Skin of body (tissue), 2 donors: ENCODE results near the gene RSPH4A. TPM values are rescaled to one million over a fixed set of nuclear protein-coding genes. Genes with fewer than 3 reads are reported as not detected.
A peak's percentile ranks its signal among the peaks of the same experiment; 100 is the strongest.
"Not testable (repeated sequence)": the region's sequence is repeated elsewhere in the genome, so short reads cannot be mapped to it uniquely, and the experiment has no call there.

Source experiments
- DNase-seq: peaks from one replicate; lab custom pipeline; 2025; lab: John Stamatoyannopoulos, UW
- total RNA-seq: library from RNA; depleted of rRNA; stranded (reverse); fragments of >200 nt; gene quantifications from one replicate; pipeline ENCODE4 v1.2.3, GENCODE V29; 2014

Gene RSPH4A
- 0.49 TPM for total RNA-seq

DNA sequence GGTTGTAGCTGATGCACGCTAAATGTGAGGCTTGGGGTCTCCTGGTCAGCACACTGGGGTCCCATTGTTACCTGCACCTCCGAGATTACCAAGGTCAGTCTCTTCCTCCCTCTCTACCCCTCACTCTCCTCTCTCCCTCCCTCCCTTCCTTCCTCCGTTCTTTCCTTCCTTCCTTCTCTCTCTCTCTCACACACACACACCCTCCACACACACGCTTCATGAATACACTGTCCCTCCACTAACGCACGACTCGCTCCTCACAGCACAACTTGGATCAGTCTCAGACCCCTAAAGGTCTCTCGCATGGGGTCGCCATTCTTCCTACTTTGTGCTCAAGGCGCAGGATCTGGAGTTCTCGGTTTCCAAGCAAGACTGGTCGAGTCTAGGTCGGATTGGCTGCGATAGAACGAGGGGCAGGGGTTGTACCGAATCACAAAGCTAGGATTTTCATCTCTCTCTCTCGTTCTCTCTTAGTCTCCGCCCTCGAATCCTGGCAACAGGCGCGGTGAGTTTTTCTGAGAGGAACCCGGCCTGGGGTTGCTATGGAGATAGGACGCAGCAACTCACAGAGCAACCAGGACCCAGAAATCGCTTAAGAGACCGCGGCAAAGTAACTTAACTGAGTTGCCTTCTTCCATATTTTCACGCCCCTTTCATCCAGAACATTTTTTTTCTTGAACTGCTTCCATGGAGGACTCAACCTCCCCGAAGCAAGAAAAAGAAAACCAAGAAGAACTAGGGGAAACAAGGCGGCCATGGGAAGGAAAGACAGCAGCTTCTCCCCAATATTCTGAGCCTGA lies at the start of gene RSPH4A:
TSS of gene RSPH4A (plus strand) at position 543 of the 800 bp plus-strand sequence. CDS start at position 688, 145 bp downstream.
- peak; percentile 97 for DNase-seq

DNA sequence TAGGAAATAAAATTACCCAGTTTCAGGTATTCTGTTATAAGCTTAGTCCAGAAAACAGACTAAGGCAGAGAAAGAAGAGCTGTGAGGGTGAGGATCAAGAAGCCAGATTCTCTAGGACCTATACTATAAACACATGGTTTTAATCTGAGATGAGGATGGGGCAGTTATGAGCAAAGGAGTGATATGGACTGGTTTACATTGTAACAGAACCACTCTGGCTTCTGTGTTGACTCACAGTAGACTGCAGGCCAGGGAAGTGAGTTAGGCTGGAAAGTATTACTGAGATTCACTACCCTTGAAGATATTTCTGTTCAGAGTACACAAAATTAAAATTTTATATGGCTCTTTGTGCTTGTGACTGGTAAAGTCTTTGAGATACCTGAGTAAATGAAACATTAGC lies 48.2 kb upstream of the RSPH4A start:
- DNase-seq = no peak

DNA sequence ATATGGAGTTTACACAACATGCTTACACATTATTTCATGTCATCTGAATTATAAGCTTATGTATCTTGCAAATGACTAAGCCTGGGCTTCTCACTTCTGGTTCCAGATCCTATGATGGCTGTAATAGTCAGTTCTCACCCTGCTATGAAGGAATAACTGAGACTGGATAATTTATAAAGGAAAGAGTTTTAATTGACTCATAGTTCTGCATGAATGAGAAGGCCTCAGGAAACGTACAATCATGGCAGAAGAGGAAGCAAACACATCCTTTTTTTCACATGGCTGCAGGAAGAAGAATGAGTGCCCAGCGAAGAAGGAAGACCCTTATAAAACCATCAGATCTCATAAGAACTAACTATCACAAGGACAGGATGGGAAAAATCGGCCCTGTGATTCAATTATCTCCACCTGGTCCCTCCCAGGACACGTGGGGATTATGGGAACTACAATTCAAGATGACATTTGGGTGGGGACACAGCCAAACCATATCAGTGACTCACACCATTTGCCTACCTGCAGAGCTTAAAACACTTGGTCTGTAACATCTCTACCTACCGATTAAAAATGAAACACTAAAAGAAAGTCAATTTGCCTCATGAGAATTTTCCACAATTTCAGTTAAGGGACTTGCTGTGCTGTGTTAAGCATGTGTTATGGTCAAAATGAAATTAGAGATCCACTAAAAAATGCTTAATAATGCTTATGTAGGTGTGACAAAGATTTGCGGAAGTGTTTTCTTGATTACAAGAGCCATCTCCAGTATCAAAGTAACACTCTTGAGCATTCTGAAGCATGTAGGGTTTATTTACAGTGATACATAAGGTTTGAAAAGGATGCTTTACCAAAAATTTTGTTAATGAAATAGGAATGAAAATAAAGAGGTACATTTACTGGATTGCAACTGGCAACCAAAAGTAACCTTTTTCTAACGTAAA lies 47.2 kb upstream of the RSPH4A start:
- no peak for DNase-seq

DNA sequence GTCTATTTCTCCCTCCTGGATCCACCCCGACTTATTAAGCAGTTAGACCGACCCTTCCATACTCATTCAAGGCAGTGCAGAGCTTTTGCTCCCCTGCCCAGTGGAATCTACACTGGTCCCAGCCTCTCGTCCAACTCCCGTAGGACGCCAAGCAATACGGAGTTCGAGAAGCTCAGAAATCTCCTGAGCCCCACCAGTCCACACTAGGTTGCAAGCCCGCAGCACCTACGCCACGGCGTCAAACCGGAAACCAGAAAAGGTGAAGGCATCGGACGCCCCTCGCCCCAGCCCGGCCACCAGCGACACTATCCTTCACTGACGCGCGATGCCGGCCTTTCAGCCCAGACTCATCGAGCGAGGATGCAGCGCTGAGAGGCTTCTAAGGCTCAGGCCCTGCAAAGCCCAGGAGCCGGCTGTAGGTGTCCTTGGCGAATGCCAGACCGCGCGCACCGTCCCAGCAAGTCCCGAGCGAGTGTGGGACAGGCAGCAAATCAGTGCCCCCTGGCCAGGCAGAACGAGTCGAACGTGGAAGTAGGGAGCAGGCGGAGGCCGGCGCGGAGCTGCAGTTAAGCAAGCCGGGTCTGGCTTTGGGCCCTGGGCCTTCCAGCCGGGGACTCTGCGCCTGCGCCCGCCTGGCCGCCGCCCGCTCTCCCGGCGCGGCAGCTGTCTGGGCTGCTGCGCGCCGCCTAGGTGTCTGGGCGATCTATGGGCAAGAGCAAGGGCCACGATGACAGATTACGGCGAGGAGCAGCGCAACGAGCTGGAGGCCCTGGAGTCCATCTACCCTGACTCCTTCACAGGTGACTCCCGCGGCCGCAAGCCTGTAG lies 45.2 kb upstream of the RSPH4A start, which contains the start of gene RWDD1:
TSS of gene RWDD1 (plus strand) at position 649 of the 827 bp plus-strand sequence. CDS start at position 728, 79 bp downstream.
- DNase-seq = peak; percentile 98

DNA sequence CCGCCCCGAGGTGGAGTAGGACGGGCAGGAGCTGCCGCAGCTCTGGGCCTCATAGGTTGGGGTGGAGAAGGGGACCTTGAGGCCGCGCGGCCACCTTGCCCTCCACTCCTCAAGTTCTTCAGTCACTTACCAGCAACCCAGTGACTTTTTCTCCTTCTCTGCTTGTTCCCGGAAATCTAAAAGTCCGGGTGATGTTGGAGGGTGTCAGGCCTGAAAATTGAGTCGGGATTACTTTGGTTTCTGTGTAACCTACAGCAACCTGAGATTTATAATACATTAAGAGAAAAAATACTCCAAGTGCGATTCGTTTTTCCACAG lies 44.6 kb upstream of the RSPH4A start:
- peak; percentile 54 for DNase-seq

DNA sequence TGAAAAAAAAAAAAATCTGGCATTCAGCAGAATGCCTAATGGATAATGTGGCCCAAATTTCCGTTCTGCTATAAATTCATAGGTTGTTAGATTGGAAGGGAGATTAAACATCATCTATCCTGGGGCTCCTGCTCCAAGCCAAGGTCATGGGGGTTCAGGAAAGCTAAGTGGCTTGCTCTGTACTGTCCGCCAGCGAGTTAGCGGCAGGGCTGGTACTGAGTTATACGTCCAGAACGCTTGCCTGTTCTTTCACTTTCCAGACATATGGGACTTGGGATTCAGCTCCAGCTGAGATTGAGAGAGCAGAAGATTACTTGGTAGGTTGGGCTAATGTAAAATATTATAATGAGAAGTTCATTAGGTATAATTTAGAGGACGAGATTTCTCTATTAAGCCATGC lies 44.1 kb upstream of the RSPH4A start:
- DNase-seq = no peak

DNA sequence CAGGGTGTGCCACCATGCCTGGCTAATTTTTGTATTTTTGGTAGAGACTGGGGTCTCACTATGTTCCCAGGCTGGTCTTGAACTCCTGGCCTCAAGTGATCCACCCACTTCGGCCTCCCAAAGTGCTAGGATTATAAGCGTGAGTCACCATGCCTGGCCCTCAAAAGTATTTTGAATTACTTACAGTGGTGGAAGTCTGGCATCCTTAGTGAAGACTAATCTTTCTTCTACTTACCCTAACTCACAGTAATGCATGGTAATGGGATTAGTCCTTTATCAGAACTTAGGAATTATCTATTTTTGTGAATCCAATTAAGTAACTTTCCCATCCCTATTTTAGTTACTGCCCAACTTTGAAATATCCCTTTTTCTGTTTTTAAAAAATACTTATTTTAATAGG lies 41.1 kb upstream of the RSPH4A start:
- no peak for DNase-seq

DNA sequence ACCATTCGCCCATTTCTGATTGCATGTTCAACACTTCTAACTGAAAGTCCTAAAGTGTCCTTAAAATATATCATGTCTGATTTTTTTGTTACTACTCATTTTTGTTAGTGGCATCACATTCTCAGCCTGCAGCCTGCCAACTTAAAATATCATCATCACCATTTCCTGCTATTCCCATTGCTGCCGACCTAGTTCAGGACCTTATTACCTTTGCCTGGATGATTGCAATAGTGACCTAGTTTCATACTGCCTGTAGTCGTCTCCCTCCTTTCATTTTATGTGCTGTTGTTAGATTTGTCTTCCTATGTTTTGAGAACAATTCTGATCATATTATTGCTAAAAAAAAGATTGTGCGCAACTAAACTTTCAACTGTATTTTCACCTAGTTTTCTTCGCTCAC lies 38.8 kb upstream of the RSPH4A start:
- DNase-seq = no peak

DNA sequence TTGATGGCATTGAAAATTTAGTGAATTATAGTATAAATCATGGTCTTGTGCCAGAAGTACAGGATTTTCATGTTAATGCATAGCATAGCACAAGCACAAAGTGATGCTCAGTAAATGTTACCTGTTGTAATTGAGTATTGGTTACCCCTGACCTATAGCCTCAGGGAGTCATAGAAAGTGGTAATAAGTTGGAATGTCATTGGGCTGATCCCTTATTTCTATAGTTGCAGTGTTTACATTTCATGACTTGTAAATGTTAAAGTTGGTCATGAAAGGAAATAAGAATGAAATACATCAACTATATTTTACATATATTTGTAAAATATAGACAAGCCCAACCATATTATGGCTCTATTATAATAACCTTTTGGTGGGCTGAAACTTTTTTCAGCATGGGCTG lies 37.9 kb upstream of the RSPH4A start:
- DNase-seq = no peak

DNA sequence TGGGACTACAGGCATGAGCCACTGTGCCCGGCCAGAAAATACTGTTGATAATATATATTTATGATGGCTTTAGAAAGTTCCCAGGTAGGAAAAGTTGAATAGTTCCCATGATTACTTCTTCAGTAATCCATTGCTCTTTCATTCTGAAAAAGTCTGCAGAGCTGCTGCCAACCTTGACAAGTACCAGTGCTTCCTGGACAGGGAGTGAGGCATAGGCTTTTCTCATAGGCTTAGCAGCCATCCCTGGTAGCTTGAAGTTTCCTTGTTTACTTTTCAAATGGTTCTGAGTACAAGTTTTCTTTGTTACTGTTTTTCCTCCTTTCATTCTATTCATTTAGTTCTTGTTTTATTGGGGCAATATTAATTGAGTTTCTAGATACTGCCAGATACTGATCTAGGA lies 37.1 kb upstream of the RSPH4A start:
- DNase-seq = no peak

DNA sequence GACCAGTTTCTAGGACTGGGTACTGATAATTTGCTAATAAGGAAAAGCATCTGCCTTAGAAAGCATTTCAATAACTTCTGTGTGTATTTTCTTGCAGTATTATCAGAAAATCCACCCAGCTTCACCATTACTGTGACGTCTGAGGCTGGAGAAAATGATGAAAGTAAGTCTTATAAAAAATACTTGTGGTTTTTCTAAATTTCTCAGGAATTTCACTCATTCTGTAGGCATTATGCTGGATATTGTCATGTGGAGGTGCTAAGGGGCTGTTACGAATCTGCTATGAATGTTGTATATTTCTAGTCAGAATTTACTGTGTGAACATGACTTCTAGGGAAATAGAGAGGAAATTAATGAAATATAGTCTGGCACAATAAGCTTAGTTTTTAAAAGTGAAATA lies 36.1 kb upstream of the RSPH4A start:
- no peak for DNase-seq

DNA sequence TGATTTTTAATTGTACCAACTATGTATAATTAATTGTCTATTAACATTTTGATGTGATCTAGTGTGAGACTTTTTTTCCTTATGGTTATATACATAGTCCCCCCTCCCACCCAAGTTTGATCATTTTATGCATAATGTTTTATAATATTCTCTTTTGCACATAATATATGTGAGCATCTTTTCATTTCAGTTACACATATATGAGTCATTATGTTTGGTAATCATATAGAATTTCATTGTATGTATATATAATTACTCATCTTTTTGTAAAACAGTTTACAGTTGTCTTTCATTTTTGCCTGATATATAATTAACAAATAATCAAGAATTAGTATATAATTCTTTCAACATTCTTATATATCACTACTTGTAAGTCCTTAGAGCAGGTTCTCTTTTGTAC lies 30.0 kb upstream of the RSPH4A start:
- DNase-seq = no peak

DNA sequence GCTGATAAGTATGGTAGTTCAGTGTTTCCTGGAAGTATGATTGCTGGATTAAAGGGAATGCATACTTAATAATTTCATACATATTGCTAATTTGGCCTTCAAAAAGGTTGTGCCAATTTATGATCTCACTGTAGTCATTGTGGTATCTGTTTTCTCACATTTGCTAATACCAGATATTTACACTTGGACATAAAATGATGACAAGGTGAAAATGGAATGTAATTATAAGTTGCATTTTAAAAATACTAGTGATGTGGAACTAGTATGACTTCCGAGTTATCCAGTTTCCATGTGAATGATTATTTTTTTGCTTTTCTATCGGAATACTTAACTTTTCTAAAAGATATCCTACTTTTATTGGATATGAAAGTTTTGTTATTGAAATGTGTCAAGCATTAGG lies 29.5 kb upstream of the RSPH4A start:
- DNase-seq = no peak

DNA sequence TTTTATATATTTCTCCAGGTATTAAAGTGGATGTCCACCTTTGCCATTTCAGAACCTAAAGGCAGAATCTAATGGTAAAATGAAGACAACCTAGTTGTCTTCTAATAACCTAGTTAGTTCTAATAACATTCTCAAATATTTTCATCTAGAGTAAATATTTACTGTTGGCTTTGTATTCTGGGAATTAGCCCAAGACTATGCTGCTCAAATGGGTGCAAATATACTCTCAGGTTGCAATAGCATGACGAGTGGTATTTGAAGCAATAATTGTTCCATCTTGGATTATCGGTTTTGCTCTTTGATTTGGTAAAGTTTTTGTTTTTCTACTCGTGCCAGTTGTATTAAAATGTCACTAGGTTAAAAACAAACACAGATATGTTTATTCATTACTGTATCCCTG lies 21.0 kb upstream of the RSPH4A start:
- DNase-seq = no peak

DNA sequence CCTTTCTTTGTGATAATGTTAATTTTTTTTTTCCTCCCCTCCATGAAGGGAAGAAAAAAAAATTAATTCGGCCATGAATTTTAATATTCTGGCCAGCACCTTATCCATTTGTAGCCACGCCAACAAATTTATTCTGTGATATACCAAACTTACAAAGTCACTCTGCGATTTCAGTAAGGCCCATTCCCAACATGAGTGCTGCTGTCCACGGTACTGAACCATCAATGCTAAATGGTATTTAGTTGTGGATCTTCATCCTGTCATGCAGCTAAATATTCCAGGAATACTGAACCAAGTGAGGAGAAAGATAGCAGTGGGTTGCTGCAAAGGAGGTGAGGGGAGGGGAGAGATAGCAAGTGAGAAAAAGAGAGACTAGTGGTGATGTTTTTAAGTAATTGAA lies 19.5 kb upstream of the RSPH4A start:
- DNase-seq = no peak

DNA sequence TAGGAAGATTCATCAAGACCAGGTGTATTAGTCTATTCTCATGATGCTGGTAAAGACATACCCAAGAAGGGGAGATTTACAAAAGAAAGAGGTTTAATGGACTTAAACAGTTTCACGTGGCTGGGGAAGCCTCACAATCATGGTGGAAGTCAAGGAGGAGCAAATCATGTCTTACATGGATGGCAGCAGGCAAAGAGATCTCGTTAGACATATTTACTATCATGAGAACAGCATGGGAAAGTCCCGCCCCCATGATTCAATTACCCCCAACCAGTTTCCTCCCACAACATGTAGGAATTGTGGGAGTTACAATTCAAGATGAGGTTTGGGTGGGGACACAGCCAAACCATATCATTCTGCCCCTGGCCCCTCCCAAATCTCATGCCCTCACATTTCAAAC lies 12.4 kb upstream of the RSPH4A start:
- not testable (repeated sequence) for DNase-seq

DNA sequence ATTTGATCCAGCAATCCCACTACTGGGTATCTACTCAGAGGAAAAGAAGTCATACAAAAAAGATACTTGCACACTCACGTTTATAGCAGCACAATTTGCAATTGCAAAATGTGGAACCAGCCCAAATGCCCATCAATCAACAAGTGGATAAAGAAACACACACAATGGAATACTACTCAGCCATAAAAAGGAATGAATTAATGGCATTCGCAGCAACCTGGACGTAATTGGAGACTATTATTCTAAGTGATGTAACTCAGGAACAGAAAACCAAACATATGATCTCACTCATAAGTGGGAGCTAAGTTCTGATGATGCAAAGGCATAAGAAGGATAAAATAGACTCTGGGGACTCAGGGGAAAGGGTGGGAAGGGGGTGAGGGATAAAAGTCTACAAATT lies 11.4 kb upstream of the RSPH4A start:
- DNase-seq = not testable (repeated sequence)

DNA sequence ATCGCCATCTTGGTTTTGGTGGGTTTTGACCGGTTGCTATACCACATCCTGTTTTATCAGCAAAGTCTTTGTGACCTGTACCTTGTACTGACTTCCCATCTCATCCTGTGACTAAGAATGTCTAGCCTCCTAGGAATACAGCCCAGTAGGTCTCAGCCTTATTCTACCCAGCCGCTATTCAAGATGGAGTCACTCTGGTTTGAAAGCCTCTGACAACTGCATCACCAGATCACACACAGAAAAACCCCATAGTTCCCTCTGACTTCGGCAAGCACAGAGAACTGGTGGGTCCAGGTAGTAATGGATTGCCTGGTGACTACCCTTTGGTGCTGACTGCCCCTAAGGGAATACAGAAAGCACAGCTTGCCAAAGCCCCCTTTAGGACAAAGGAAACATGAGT lies 10.3 kb upstream of the RSPH4A start:
- DNase-seq = no peak

DNA sequence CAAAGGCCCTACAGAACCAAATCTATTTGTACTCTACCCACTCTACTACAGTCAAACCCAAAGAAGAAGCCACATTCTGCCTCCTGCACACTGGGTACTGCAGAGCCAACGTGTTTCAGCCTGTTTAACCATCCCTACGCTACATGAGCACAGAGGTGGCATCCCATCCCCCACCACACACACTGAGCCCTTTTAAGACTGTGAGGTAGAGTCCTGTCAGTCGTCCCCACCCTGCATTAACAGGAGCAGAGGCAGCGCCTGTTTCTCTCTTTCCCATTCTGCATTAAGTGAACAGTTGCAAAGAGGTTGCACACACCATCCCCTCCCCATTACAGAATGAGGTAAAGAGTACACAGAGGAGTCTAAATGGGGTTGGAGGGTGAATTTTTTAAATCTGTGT lies 5.2 kb upstream of the RSPH4A start:
- DNase-seq = no peak

DNA sequence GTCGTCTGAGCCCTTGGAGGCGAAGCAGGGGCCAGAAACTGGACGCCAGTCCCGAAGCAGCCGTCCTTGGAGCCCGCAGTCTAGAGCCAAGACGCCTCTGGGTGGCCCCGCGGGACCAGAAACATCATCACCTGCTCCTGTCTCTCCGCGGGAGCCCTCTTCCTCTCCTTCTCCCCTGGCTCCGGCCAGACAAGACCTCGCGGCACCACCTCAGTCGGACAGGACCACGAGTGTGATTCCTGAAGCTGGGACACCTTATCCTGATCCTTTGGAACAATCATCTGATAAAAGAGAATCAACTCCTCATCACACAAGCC lies 416 bp downstream of the RSPH4A start:
- DNase-seq = no peak

DNA sequence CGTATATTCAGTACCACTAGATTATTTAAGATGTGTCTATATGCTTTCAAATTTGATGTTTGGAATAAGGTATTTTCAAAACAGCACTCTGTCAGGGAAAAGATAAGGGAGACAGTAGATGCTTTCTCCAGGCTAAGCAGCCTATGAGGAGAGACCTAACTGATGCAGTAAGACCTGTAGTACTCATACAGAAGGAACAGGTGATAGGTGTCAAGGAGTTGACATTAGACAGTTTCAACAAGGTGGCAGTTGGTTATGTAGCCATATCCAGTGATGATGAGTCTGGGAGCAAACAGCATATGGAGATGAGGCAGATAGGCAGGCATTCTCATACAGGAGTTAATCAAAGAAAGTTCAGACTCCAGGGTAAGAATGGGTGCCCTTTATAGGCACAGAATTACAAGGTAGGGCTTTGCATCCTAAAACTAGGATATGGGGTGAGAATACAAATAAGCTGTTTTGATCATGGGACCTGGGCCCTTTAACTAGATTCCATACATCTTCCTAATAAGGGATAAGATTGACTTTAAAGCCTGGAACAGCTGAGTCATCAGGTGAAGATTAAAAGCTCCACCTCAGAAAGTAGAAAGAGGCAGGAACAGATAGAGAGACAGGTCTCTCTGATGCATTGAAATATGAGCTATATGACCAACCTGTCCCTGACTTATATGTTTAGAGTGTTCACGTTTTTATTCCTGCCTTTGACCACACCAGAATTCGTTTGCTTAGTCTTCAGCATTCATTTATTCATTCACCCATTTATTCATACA lies 7.9 kb downstream of the RSPH4A start:
- DNase-seq = no peak
